Activated naive CD4-positive, alpha-beta T cell treated with anti-CD3 and anti-CD28 coated beads, Interleukin-2, amount 50 U/mL, for 72 hours (primary cell): ENCODE data around the gene EPS8L1. TPM values are rescaled to one million over a fixed set of nuclear protein-coding genes. Genes with fewer than 3 reads are reported as not detected.

ENCODE experiments used
- ATAC-seq, 2 donors: fragments of 150-1000 bp; cut with Tn5 transposase; 2 replicates each; pipeline ENCODE4 v1.10.0; 2021; ENCODE audit warnings: mild to moderate bottlenecking in 2 of 2, moderate library complexity in 2 of 2
- DNase-seq, 2 donors: peaks; one replicate each; pipeline ENCODE4 v3.0.0; 2021 to 2022; ENCODE audit warnings: low spot score in 2 of 2
- H3K27ac Mint-ChIP-seq, 2 donors: one replicate each; pipeline ENCODE4 v1.8.0; 2022; ENCODE audit warnings: mild to moderate bottlenecking in 2 of 2, mixed read lengths in 2 of 2
- H3K36me3 Mint-ChIP-seq, 2 donors: one replicate each; pipeline ENCODE4 v1.8.0; 2022; ENCODE audit warnings: mixed read lengths in 2 of 2
- H3K9me3 Mint-ChIP-seq, 2 donors: one replicate each; pipeline ENCODE4 v1.8.0; 2022; ENCODE audit warnings: mixed read lengths in 2 of 2
- total RNA-seq, 2 donors: library from RNA; stranded (reverse); gene quantifications; one replicate each; pipeline ENCODE4 v1.2.3, GENCODE V29; 2022

Gene EPS8L1
- total RNA-seq, 2 donors from 2014 or later = 1.2 to 2.6 TPM

DNA sequence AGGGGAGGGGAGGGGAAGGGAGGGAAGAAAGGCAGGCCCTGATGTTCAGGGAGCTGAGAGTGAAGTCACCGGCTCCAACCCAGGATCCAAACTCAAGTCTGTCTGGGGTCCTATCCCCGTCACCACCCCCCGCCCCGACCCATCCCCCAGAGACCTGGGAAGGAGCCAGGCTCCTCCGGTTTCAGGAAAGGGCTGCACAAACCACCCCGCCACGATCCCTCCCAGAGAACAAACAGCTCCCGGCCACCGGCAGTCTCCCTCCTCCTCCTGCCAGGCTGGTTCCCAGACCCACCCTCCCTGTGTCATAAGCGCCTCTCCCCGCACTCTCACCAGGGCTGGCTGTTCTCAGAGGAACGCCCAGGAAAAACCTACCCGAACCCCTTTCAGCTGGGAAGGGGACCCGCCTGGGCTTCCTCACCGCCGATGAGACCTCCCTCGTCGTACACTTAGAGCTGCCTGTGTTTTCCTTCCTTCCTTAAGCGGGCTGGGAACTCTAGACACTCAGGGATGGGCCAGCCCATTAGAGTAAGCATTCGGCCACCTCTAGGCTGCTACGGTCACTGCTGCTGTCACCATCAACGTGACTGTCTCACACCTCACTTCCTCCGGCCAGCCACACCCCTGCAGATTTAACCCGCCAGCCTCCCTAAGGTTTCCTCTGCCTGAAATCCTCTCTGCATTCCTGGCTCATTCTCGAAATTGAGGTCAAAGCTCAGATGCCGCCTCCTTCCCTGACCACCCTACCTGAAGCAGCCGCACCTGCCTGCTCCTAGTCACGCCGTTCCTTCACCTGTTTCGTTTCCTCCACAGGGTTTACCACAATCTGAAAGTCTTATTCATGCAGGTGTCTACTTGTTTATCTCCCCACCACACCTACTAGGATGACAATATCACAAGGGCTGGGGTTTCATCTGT lies 6.5 kb upstream of the EPS8L1 start:
- ATAC-seq (peak in 1 of 2 donors; percentile 69), DNase-seq (no peak)
- H3K27ac Mint-ChIP-seq = no peak overlapping the region
- peaks cover 0 to 3% of the 10 kb centered on the region in 2 donors for H3K9me3 Mint-ChIP-seq
- H3K36me3 Mint-ChIP-seq = peaks cover 0 to 8% of the 10 kb centered on the region in 2 donors

GRCh38 chr19:55069865-55070197 lies 5.8 kb upstream of the EPS8L1 start:
- Mint-ChIP-seq H3K36me3 (peaks cover 0 to 8% of the 10 kb centered on the region in 2 donors), H3K27ac (no peak overlapping the region), H3K9me3 (peaks cover 0 to 3% of the 10 kb centered on the region in 2 donors)
- ATAC-seq = no peak
- no peak for DNase-seq

DNA sequence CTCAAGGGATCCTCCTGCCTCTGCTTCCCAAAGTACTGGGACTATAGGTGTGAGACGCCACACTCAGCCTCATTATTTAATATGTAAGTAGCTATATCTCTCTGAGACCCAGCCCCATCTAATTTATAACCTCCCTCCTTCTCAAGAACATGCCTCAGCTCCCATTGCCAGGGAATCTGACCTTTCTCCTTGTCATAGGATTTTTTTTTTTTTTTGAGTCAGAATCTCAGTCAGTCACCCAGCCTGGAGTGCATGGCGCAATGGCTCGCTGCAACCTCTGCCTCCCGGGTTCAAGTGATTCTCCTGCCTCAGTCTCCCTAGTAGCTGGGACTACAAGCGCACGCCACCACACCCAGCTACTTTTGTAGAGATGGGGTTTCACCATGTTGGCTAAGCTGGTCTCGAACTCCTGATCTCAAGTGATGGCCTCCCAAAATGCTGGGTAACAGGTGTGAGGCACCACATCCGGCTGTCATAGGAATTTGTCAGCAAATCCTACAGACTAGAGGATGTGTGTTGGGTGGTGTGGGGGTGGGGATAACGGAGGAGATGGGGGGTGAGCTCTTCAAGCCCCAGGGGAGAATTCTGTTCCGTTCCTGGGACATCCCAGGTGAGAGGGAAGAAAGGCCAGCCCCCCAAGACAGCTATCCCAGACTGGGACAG lies 5.1 kb upstream of the EPS8L1 start:
- Mint-ChIP-seq H3K36me3 (peaks cover 0 to 8% of the 10 kb centered on the region in 2 donors), H3K27ac (no peak overlapping the region), H3K9me3 (peaks cover 0 to 3% of the 10 kb centered on the region in 2 donors)
- no peak for DNase-seq
- peak in 1 of 2 donors; percentile 23 for ATAC-seq

- no peak overlapping the region for H3K27ac Mint-ChIP-seq
- H3K36me3 Mint-ChIP-seq = peaks cover 0 to 8% of the 10 kb centered on the region in 2 donors
- H3K9me3 Mint-ChIP-seq = peaks cover 0 to 3% of the 10 kb centered on the region in 2 donors
- ATAC-seq (peak in 1 of 2 donors; percentile 91), DNase-seq (no peak)
These were observed 4.6 kb upstream of the EPS8L1 start for GRCh38 chr19:55071129-55071502.

DNA sequence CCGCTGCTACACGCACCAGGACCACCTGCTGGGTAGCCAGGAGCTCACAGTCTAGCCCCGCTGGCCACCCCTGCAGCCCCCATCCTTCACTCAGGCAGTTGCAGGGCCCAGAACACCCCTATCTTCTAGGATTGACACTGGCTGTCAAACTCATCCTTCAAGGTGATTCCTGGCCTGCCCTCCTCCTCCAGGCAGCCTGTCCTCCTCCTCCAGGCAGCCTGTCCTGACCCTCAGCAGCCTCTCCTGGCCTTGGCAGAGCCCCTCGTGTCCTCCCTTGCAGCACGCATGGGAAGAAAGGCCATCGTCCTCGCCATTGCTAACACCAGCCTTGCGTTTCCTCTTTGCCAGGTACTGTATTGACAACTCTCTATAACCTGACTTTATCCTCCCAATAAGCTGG lies 3.8 kb upstream of the EPS8L1 start:
- ATAC-seq (no peak), DNase-seq (no peak)
- peaks cover 0 to 8% of the 10 kb centered on the region in 2 donors for H3K36me3 Mint-ChIP-seq
- H3K27ac Mint-ChIP-seq = no peak overlapping the region
- H3K9me3 Mint-ChIP-seq = peaks cover 0 to 3% of the 10 kb centered on the region in 2 donors

DNA sequence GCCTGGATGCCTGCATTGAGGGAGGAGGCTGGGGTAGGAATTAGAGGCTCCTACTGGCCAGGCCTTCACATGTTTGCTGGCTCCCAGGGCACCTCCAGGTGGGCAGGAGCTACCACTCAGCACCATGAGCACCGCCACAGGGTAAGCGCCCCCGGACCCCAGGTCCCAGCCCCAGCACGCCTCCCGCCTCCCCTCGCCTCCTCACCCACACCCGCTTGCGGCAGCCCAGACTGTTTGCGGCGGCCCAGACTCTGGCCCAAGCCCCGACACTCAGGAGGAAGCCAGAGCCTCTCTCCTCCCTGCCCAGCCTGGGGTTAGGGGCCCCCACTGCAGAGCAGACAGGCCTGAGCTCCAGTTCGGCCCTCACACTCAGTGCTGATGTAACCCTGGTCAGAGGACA lies 652 bp downstream of the EPS8L1 start:
- peaks cover 5 to 6% of the 10 kb centered on the region in 2 donors for H3K36me3 Mint-ChIP-seq
- no peak for DNase-seq
- no peak for ATAC-seq

GRCh38 chr19:55077106-55077505 lies 1.4 kb downstream of the EPS8L1 start:
- no peak for DNase-seq
- peaks cover 5 to 6% of the 10 kb centered on the region in 2 donors for H3K36me3 Mint-ChIP-seq
- no peak overlapping the region for H3K27ac Mint-ChIP-seq
- H3K9me3 Mint-ChIP-seq = peaks cover 5 to 7% of the 10 kb centered on the region in 2 donors
- ATAC-seq = no peak

More for the DNA sequence above, 652 bp downstream of the EPS8L1 start:
- Mint-ChIP-seq H3K9me3 (peaks cover 5 to 7% of the 10 kb centered on the region in 2 donors), H3K27ac (no peak overlapping the region)

- Mint-ChIP-seq H3K27ac (no peak overlapping the region), H3K36me3 (peaks cover 5 to 15% of the 10 kb centered on the region in 2 donors), H3K9me3 (peaks cover 5 to 9% of the 10 kb centered on the region in 2 donors)
- DNase-seq (no peak), ATAC-seq (no peak)
These were observed 3.3 kb downstream of the EPS8L1 start for GRCh38 chr19:55078996-55079395.

DNA sequence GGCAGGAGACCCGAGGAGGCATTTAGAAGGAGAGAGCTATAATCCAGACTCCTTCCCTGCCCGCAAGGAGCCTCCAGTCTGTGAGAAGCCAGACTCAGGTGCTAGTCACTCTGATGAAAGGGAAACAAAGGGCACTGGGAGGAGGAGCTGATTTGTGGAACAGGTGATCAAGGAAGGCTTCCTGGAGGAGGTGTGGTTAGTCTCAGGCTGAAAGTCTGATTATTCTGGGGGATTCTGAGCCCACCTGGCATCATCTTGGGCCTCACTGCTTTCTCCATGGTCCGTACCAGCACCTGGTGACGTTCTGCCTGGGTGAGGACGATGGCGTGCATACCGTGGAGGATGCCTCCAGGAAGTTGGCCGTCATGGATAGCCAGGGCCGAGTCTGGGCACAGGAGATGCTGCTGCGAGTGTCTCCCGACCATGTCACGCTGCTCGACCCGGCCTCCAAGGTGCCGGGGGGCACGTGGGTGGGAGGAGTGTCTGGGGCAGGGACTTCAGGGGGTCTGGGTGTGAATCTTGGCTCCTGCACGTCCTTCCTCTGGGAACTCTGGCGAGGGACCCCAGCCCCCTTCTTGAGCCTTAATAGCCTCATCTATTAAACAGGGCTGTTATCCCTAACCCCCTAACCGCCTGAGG lies 3.9 kb downstream of the EPS8L1 start:
- Mint-ChIP-seq H3K36me3 (peaks cover 5 to 15% of the 10 kb centered on the region in 2 donors), H3K9me3 (peaks cover 5 to 9% of the 10 kb centered on the region in 2 donors), H3K27ac (no peak overlapping the region)
- ATAC-seq = no peak
- DNase-seq = no peak

DNA sequence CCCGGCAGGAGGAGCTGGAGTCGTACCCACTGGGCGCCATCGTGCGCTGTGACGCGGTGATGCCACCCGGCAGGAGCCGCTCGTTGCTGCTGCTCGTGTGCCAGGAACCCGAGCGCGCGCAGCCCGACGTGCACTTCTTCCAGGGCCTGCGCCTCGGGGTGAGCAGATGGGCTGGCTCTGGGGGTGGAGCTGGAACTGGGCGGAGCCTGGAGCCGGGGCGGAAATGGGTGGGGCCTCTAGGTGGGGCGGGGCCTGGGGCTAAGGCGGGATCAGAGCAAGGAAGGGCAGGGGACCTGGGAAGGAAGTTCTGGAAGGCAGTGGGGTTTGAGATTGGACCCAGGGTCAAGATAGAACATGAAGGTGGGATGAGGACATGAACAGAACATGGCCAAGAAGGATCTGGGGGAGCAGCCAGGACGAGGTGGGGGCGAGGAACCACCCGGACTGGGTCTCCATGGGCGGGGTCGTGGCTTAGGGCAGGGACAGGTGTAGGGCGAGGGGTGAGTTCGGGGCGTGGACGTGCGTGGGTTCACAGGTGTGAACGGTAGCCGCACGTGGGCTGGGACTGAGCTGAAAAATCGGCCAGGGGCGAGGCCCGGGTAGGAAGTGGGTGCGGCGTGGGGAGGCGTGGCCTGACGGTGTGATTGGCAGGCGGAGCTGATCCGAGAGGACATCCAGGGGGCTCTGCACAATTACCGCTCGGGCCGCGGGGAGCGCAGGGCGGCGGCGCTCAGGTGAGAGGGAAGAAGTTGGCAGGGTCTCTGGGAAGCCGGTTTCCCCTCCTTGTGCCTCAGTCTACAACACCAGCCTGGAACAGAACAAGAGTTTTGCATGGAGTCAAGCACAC lies 4.7 kb downstream of the EPS8L1 start:
- Mint-ChIP-seq H3K36me3 (peaks cover 5 to 15% of the 10 kb centered on the region in 2 donors), H3K9me3 (peaks cover 5 to 9% of the 10 kb centered on the region in 2 donors), H3K27ac (peak overlapping the region in 1 of 2 donors; percentile 57)
- ATAC-seq (peak; percentile 43 to 55), DNase-seq (peak in 1 of 2 donors; percentile 70)

DNA sequence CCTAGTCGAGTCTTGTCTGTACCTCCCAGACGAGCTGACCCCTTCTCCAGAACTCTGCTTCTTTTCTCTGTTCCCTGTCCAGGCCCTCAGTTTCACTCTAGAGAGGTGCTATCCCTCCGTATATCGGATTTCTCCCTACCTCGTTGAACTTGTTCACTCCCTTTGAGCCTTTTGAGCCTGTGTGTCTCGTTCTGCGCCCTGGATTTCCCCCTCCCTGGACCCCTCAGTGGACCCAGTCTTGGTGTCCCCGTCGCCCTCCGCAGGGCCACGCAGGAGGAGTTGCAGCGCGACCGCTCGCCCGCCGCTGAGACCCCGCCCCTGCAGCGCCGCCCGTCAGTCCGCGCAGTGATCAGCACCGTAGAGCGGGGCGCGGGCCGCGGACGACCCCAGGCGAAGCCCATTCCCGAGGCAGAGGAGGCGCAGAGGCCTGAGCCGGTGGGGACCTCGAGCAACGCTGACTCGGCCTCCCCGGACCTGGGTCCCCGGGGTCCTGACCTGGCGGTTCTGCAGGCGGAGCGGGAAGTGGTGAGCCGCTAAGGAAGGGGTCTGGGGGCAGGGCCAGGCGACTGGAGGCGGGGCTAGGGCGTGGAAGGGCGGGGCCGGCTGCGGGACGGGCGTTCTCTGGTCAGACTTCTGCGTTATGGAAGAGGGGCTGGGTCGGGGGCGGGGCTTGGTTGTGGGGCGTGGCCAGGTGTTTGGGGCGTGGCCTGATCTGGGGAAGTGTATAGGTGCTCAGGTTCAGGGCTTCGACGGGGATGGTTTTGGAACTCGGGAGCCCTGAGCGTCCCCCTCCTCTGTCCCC lies 5.5 kb downstream of the EPS8L1 start:
- Mint-ChIP-seq H3K9me3 (peaks cover 5 to 9% of the 10 kb centered on the region in 2 donors), H3K36me3 (peaks cover 5 to 15% of the 10 kb centered on the region in 2 donors), H3K27ac (peak overlapping the region in 1 of 2 donors; percentile 57)
- peak; percentile 79 to 89 for DNase-seq
- peak; percentile 78 to 86 for ATAC-seq

DNA sequence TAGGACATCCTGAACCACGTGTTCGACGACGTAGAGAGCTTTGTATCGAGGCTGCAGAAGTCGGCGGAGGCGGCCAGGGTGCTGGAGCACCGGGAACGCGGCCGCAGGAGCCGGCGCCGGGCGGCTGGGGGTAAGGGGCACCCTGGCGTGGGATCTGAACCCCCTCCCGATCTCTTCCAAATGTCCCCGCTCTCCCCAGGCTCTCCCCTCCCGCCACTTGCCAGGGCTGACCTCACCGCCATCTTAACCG lies 6.0 kb downstream of the EPS8L1 start:
- no peak for DNase-seq
- ATAC-seq = no peak
- peaks cover 5 to 9% of the 10 kb centered on the region in 2 donors for H3K9me3 Mint-ChIP-seq
- no peak overlapping the region for H3K27ac Mint-ChIP-seq
- peaks cover 5 to 15% of the 10 kb centered on the region in 2 donors for H3K36me3 Mint-ChIP-seq

DNA sequence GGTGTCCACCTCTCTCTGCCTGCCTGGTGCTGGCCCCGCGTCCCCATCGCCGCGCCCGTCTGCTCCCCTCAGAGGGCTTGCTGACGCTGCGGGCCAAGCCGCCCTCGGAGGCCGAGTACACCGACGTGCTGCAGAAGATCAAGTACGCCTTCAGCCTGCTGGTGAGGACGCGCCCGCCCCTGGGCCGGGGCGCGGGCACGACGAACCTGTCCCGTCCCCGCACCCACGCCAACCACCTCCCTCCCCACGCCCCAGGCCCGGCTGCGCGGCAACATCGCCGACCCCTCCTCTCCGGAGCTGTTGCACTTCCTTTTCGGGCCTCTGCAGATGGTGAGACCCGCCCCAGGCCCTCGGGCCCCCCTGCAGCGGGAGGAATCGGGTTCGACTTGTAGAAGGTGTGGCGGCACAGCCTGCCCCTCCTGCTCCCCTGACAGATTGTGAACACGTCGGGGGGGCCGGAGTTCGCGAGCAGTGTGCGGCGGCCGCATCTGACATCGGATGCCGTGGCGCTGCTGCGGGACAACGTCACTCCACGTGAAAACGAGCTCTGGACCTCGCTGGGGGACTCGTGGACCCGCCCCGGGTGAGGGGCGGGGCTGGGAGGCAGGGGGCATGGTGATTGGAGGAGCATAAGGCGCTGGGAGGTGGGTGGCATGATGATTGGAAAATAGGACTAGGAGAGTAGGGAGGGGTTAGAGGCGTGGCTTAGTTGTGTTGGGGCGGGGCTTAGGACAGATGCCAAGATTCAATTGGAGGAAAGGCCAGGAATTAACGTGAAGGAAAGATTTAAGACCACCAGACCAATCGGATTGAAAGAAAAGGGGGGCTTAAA lies 6.6 kb downstream of the EPS8L1 start:
- Mint-ChIP-seq H3K36me3 (peaks cover 5 to 15% of the 10 kb centered on the region in 2 donors), H3K27ac (no peak overlapping the region), H3K9me3 (peaks cover 5 to 9% of the 10 kb centered on the region in 2 donors)
- ATAC-seq (peak in 1 of 2 donors; percentile 6), DNase-seq (peak in 1 of 2 donors; percentile 43)

DNA sequence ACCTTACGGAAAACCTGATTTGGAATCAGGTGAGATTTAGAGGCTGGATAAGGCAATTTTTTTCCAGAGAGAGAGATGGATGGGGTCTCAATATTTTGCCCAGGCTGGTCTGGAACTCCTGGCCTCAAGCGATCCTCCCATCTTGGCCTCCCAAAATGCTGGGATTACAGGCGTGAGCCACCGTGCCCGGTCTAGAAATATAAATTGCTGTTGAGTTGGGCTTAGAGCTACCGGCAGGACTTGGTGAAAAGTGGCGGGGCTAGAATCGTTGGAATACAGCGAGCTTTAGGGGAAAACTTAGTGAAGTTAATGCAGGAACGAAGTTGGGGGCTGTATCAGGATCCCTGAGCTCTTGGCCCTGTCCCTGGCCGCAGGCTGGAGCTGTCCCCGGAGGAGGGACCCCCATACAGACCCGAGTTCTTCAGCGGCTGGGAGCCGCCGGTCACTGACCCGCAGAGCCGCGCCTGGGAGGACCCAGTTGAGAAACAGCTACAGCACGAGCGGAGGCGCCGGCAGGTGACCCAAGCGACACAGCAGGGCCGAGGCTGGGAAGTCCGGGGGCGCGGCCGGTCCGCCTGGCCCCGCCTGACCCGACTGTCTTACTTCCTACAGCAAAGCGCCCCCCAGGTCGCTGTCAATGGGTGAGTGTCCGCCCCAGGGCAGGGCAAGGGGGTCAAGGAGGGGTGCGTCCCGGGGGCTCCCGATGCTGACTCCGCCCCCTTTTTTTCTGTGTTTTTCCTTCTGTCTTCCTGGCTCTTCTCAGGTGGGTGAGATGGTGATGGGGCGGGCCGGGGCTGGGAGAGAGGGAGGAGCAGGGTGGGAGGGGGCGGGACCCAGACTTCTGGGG lies 7.6 kb downstream of the EPS8L1 start:
- DNase-seq (no peak), ATAC-seq (no peak)
- Mint-ChIP-seq H3K9me3 (peaks cover 5 to 9% of the 10 kb centered on the region in 2 donors), H3K36me3 (peaks cover 7 to 20% of the 10 kb centered on the region in 2 donors), H3K27ac (no peak overlapping the region)
